Measurements from ENCODE around the gene ALG1. TPM values are rescaled to one million over a fixed set of nuclear protein-coding genes. Genes with fewer than 3 reads are reported as not detected.
"Not testable (repeated sequence)": the region's sequence is repeated elsewhere in the genome, so short reads cannot be mapped to it uniquely, and the experiment has no call there.

The ALG1 gene
- total RNA-seq, 1 donor = 37.7 TPM

DNA sequence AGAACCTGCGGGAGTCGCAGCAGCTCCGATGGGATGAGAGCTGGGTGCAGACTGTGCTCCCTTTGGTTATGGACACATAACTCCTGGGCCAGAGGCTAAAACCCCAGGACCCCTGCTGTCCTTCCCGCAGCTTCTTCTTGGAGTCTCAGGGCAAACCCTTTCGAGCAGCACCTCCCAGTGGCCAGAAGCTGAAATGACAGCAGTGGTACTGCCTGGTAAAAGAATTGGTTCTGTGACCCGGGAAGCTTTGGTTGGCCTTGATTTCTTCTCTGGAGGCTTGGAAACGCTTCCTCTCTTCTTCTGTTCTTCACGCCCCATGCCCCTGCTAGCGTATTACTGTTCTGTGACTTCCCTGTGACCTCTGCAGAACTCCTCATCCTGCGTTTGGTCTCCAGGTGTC lies 13.2 kb downstream of the ALG1 start:
- H3K4me3 ChIP-seq (ENCODE audit: low read depth, low read length) = not testable (repeated sequence)
- DNase-seq (ENCODE audit: low read depth) = peak; percentile 54
- TF ChIP-seq, protein P1, sequence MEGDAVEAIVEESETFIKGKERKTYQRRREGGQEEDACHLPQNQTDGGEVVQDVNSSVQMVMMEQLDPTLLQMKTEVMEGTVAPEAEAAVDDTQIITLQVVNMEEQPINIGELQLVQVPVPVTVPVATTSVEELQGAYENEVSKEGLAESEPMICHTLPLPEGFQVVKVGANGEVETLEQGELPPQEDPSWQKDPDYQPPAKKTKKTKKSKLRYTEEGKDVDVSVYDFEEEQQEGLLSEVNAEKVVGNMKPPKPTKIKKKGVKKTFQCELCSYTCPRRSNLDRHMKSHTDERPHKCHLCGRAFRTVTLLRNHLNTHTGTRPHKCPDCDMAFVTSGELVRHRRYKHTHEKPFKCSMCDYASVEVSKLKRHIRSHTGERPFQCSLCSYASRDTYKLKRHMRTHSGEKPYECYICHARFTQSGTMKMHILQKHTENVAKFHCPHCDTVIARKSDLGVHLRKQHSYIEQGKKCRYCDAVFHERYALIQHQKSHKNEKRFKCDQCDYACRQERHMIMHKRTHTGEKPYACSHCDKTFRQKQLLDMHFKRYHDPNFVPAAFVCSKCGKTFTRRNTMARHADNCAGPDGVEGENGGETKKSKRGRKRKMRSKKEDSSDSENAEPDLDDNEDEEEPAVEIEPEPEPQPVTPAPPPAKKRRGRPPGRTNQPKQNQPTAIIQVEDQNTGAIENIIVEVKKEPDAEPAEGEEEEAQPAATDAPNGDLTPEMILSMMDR (IDR thresholded peaks at IDR 0.05; ENCODE audit: insufficient read depth, low read length) = peak; percentile 76

DNA sequence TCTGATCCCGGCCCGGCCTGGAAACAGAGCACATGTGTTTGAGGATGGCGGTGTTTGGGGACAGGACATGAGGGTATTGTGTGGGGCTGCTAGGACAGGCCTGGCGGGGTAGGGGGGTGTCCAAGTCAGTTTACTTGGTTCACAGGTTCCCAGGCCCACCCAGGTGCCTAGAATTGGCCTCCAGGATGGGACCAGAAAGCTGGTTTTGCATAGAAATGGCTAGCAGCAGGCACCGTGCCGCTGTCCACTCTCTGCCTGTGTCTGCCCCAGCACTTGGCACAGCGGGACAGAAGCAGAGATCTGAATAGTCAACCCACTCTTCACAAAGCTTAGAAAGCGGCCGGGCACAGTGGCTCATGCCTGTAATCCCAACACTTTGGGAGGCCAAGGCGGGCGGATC lies 14.1 kb downstream of the ALG1 start:
- H3K4me3 ChIP-seq (ENCODE audit: low read depth, low read length); DNase-seq (ENCODE audit: low read depth): not testable (repeated sequence)

DNA sequence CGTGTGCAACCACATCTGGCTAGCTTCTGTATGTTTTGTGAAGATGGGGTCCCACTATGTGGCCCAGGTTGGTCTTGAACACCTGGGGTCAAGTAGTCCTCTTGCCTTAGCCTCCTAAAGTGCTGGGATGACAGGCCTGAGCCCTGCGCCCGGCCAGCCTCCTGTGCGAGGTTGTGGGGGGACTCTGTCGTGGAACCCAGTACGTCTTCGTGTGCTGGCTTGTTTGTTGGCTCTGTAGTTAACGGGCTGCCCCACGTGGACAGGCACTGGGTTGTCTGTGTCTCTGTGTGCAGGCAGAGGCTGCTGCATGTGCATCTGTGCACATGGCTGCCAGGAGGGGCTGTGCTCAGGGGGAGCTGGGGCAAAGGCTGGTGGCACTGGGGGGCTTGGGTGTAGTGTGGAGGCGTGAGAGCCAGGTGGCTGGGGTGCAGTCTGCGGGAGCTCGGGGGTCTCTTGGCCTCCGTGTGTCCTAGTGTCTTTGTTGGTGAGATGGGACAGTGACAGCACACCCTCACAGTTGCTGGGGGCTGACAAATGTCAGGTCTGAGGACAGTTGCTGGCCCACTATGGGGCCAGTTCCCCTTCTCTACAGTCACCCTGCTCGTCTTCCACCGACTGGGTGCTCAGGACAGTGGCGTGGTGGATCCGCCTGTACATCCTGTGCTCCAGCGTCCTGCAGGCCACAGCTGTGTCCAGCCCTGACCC lies 16.6 kb downstream of the ALG1 start:
- H3K4me3 ChIP-seq (ENCODE audit: low read depth, low read length); DNase-seq (ENCODE audit: low read depth): not testable (repeated sequence)

DNA sequence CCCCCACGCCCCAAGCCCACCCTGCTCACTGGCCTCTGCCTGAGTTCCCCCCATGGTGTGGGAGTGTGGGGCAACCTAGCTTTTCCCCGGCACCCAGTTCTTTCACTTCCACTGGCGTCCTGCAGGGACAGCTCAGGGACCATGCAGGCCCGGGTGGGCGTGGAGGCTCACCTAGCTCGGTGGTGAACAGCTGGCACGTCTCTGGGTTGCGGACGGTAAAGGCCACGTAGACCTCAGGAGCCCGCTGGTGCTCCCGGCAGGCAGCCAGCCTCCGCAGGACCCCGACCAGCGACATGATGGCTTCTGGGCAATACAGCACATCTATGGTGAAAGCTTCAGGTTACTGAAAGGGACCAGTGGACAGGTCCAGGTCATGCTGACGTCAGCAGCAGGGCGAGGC lies 17.3 kb downstream of the ALG1 start:
- not testable (repeated sequence) for H3K4me3 ChIP-seq (ENCODE audit: low read depth, low read length); DNase-seq (ENCODE audit: low read depth)

DNA sequence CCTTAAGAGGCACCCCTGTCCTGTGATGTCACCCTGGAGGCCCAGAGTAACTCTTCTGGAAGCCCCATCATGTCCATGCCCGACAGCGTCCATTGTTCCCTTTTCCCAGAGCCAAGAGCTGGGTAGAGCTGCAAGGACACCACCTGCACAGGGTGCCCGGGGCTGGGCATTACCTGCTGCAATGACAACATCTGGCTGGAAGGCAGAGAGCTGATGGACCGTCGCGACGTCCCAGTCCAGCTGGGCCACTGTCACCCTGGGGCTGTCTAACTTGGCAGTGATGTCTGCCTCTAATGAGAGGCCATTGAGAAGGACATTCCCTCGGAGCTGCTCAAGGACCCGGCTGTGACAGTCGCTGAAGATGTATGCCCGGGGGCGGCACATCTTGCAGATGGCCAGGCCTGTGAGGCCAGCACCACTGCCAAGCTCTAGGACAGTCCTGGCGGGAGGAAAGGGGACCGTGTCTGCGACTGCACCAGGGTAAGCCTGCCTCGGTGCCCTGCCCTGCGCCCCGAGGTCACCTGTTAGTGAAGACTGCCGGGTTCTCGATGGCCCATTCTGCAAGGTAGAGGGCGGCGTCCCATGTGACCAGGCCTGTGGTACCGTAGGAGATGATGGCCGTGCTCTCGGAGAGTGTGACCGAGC lies 18.4 kb downstream of the ALG1 start:
- DNase-seq (ENCODE audit: low read depth); H3K4me3 ChIP-seq (ENCODE audit: low read depth, low read length): not testable (repeated sequence)

DNA sequence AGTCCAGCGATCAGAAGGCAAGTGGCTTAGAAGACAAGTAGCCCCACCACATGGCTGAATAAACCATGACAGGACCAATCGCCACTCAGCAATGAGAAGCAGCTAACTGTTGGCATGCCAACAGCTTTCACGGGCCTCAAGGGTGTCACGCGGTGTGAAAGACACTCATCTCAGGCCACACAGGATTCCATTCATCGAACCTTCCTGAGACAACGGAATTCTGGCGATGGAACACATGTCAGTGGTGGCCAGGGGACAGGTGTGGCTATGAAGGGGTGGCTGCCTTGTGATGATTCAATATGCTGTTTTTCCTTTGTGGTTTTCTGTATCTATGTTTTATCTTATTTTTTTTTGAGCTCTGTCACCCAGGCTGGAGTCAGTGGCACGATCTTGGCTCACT lies 18.9 kb downstream of the ALG1 start:
- DNase-seq (ENCODE audit: low read depth); H3K4me3 ChIP-seq (ENCODE audit: low read depth, low read length): not testable (repeated sequence)

DNA sequence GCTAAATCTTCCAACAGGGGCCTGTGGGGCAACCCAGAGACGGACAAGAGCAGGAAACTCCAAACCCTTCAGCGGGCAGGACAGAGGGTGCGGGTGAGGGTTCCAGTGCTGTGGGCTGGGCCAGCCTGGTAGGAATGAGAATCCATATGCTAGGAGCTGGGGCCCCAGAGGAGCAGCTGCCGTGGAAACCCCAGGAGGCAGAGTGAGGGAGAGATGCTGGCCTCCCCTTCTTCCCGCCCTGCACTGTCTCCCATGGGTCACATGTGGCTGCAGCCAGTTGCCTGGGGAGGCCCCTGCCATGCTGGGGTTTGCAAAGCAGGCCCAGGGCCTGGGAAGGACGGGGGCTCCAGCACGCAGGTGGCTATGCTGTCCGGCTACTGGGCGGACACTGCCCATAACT lies 21.4 kb downstream of the ALG1 start:
- not testable (repeated sequence) for DNase-seq (ENCODE audit: low read depth); H3K4me3 ChIP-seq (ENCODE audit: low read depth, low read length)

DNA sequence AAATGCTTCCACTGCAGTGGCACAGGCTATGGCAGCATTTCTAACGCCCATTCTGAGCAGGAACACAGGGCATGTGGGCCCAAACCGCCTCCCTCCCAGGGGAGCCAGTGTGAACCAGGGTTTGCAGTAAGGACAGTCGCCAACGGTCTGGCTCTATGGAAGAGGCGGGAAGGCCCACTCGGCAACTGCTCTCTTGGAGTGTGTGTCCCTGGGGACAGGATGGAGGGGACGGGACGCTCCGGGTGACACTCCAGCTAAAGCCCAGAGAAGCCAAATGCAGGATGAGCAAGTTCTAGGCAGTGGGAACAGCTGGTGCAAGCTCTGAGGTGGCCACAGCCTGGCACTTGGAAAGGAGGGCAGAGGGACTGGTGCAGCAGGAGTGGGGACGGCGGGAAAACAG lies 22.1 kb downstream of the ALG1 start:
- not testable (repeated sequence) for H3K4me3 ChIP-seq (ENCODE audit: low read depth, low read length); DNase-seq (ENCODE audit: low read depth)

DNA sequence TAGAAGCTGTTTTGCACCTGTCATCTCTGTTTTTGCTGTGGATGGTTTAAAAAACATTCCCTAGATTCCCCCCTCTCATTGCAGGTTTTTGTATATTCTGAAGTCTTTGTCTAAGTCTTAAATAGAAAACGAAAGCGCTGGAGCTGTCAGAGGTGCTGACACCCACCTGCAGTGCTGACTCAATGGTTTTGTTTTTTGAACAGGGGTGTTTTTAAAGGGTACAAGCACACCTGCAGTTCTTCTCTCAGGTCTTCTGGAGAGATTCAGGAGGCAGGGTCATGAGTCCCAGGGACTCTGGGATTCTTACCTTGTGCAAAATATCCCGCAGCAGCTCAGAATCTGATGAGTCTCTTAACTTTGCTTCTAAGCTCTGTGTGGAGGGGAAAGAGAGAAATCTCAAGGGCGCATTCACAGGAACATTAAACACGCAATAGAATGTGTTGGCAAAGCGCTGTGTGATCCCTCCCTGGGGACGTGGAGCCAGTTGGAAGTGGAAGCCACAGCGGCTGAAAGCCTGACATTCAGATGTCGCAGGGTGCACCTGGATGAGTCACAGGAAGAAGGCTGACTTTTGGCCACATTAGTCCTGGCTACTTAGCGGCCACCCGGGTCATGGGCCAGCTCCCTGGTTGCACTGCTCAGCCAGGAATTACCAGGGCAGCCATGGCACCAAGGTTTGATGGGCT lies 23.6 kb downstream of the ALG1 start:
- DNase-seq (ENCODE audit: low read depth) = not testable (repeated sequence)

DNA sequence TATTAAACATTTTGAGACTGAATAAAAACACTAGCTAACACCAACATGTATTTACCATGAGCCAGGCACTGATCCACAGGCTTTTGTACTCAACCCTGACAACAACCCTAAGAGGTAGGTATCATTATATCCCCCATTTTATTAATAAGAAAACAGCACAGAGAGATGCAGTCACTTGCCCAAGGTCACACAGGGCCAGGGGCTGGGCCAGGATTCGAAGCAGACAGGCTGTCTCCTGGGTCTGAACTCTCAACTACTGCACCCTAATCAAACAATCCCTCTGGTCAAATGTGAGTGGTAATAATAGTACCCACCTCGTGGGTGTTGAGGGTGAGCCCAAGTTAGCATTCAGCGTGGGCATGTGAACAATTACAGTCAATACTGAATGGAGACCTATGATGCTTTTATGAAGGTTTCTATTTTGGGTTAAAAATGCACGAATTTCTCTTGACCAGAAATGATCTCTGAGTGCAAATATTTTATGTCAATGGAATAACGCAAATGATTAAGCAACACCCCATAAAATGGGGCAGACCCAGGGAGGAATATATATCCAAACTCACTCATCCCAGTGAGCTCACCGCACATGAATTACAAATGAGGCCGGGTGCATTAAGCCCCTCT lies 24.9 kb downstream of the ALG1 start:
- not testable (repeated sequence) for DNase-seq (ENCODE audit: low read depth)
- H3K4me3 ChIP-seq (ENCODE audit: low read depth, low read length) = peak overlapping the region; percentile 75

More for the DNA sequence above, 23.6 kb downstream of the ALG1 start:
- H3K4me3 ChIP-seq (ENCODE audit: low read depth, low read length) = not testable (repeated sequence)

DNA sequence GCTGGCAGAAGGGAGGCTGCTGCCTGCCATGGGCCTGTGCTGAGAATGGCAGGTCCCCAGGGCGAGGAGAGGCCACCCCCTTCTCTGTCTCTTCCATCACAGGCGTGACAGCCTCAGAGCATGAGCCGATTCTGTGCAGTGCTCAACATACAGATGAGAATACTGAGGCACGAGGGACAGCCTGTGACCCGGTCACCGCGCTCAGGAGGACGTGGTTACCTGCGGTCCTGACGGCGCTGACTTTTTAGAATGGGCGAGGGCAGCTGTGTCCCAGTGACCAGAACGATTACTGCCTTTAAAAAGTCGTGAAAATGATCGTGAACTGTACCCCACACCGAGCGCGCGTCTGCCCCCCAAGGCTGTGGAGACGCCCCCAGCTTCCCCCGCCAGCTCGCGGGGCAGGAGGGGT lies 25.4 kb downstream of the ALG1 start:
- peak overlapping the region; percentile 75 for H3K4me3 ChIP-seq (ENCODE audit: low read depth, low read length)
- not testable (repeated sequence) for DNase-seq (ENCODE audit: low read depth)

DNA sequence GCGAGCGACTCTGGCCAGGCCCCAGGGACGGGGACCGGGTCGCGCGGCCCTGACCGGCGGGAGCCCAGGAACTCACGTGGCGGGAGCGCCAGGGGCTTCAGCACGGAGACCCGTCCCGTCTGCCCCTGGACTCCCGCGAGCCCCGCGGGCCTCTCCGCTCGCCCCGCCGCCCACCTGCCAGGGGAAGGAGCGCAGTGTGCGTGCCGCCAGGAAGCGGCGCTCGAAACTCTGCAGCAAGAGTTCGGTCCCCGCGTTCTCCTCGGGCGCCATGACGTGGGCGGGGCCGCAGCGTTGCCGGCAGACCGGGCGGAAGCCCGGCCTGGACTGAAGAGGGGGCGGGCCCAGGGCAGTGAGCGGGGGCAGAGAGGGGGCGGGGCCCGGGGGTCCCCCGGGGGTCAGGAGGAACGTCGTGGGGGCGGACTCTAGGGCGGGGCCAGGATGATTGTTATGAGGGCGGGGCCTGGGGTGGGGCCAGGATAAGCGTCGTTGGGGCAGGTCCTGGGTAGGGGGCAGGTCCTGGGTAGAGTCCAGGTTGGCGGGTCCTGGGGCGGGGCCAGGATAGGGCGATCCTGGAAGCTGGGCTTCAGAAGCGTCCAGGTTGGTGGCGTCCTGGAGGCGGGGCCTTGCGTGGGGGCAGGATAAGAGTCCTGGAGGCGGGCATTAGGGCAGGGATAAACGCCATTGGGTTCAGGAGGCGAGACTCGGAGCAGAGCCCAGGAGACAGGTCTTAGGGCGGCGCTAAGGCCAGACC lies 26.0 kb downstream of the ALG1 start, which contains the start of gene EEF2KMT:
EEF2KMT (minus strand) TSS at position 326 of the 751 bp plus-strand sequence; CDS start at position 270, 56 bp downstream.
- H3K4me3 ChIP-seq (ENCODE audit: low read depth, low read length) = peak within 1 kb of the TSS; percentile 75
- DNase-seq (ENCODE audit: low read depth) = peak; percentile 100

DNA sequence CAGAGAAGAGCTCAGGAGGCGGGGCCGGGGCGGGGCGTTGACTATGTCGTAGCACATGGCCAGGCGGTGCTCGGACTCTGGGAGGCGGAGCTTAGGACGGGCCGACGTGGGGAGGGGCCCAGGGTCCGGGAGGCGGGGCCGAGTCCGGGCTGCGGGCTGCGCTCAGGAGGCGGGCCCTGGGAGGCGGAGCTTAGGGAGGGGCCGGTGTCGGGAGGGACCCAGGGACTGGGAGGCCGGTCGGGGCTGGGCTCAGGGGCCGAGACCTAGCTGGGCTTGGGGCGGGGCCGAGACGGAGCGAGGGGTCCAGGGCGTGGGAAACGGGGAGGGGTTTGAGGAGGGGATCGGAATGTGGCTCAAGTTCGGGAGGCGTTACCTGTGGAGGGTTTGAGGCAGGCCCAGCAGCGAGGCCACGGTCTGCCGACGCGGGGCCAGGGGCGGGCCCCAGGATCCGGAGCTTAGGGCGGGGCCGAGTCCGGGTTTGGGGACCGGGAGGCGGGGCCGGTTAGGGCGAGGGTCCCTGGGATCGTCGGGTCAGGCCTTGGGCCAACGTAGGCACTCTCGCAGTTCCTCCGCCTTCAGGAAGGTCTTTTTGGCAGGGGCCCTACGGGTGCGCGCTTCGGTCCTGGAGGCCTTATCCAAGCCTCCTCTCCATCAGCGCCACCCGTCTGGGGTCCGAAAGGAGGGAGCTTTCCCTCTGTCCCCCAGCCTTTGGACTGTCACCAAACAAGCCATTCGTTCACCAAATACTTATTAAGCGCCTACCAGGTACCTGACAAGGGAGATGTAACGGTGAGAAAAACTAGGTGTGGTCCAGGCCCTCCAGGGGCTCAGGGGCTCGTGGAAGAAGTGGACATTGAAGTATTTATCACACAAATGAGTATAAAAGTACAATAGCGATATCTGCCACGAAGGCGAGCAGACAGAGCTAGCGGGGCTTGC lies 26.8 kb downstream of the ALG1 start:
- DNase-seq (ENCODE audit: low read depth) = peak; percentile 59
- peak overlapping the region; percentile 66 for H3K4me3 ChIP-seq (ENCODE audit: low read depth, low read length)

DNA sequence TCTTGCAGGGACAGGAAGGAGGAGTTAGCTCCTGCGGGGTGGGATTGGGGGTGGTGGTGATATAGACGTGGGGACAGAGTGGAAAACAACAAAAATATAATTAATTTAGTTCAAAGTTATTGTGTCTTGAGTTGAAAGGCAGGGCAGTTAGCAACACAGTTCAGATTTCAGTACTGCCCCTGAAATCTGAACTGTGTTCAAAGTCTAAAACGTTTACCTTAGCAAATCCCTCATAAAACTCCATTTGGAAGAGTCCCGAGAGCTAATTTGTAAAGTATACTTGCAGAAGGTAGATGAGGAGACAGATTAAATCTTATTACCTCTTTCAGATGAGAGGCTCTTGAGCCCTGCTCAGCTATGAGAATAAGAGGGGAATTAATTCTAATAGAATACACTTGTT lies 27.5 kb downstream of the ALG1 start:
- DNase-seq (ENCODE audit: low read depth) = not testable (repeated sequence)

DNA sequence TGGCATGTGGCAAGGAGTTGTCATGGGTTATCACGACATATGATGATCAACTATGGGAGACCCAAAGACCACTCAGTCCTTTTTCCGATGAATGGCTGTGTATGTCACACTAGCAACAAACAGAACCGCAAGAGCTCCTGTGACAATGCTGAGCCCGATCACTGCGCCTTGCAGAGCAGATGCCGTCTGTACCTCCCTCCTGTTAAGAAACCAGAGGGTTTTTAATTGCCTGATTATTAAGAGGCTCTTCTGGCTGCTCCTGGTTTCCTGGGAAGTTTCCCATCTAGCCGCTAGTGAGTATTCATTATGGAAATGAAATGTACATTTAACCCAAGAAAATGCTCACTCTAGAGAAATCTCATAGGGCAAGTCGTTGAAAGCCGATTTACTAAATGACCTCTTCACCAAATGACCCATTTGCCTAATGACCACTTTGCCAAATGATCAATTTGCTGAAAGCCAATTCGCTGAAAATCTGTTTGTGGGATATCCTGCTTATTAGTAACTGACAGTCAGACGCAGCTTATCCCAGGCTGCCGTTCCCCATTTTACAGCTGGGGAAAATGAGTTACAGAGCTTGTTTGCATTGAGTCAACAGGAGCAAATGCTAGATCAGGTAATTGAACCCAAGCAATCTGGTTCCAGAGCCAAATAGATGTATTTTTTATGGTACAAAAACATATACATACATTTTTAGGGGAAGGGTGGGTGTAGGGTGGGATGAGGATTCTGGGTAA lies 31.8 kb downstream of the ALG1 start:
- H3K4me3 ChIP-seq (ENCODE audit: low read depth, low read length); DNase-seq (ENCODE audit: low read depth): not testable (repeated sequence)

More for the DNA sequence above, 27.5 kb downstream of the ALG1 start:
- H3K4me3 ChIP-seq (ENCODE audit: low read depth, low read length) = not testable (repeated sequence)

Data from fibroblast of the aortic adventitia (primary cell).